Measurements from ENCODE around the gene YY1AP1. TPM values are rescaled to one million over a fixed set of nuclear protein-coding genes. Genes with fewer than 3 reads are reported as not detected.

The YY1AP1 gene
- total RNA-seq, 4 donors from 2014 or later = 79.1 to 6,578 (median 156) TPM

GRCh38 chr1:155657463-155657862, 31.1 kb downstream of the YY1AP1 start:
- no peak for DNase-seq
- H3K4me3 ChIP-seq = no peak overlapping the region
- no peaks in the 10 kb centered on the region for H3K9me3 ChIP-seq
- intact Hi-C loops (cut with DNase I; ENCODE audit: low total_unique reads) = no loop called here
- no peaks in the 10 kb centered on the region for H3K4me1 ChIP-seq
- no peaks in the 10 kb centered on the region for H3K36me3 ChIP-seq
- no peaks in the 10 kb centered on the region for H3K27me3 ChIP-seq
- TF ChIP-seq POLR2A (IDR thresholded peaks at IDR 0.05) (no peak), CTCF (IDR thresholded peaks at IDR 0.05) (no peak)
- no peak overlapping the region for H3K27ac ChIP-seq

GRCh38 chr1:155652951-155653350, 35.6 kb downstream of the YY1AP1 start:
- peaks cover 0 to 3% of the 10 kb centered on the region in 2 donors for H3K4me1 ChIP-seq
- no peaks in the 10 kb centered on the region for H3K9me3 ChIP-seq
- H3K27ac ChIP-seq = no peak overlapping the region
- no peaks in the 10 kb centered on the region for H3K27me3 ChIP-seq
- DNase-seq = no peak
- TF ChIP-seq CTCF (IDR thresholded peaks at IDR 0.05) (no peak), POLR2A (IDR thresholded peaks at IDR 0.05) (no peak)
- no peak overlapping the region for H3K4me3 ChIP-seq
- no peaks in the 10 kb centered on the region for H3K36me3 ChIP-seq
- intact Hi-C loops (cut with DNase I; ENCODE audit: low total_unique reads) = no loop called here

GRCh38 chr1:155651861-155652661, 36.5 kb downstream of the YY1AP1 start:
- intact Hi-C loops (cut with DNase I; ENCODE audit: low total_unique reads) = no loop called here

GRCh38 chr1:155650231-155650757, 38.3 kb downstream of the YY1AP1 start:
- no peak overlapping the region for H3K27ac ChIP-seq
- intact Hi-C loops (cut with DNase I; ENCODE audit: low total_unique reads) = no loop called here
- peaks cover 3 to 5% of the 10 kb centered on the region in 2 donors for H3K4me1 ChIP-seq
- H3K9me3 ChIP-seq = no peaks in the 10 kb centered on the region
- H3K4me3 ChIP-seq = no peak overlapping the region
- no peaks in the 10 kb centered on the region for H3K36me3 ChIP-seq
- no peaks in the 10 kb centered on the region for H3K27me3 ChIP-seq
- TF ChIP-seq CTCF (IDR thresholded peaks at IDR 0.05) (no peak), POLR2A (IDR thresholded peaks at IDR 0.05) (no peak)
- DNase-seq = no peak

More at GRCh38 chr1:155651861-155652661, 36.5 kb downstream of the YY1AP1 start:
- Histone ChIP-seq H3K36me3 (no peaks in the 10 kb centered on the region), H3K9me3 (no peaks in the 10 kb centered on the region), H3K27me3 (no peaks in the 10 kb centered on the region), H3K27ac (no peak overlapping the region), H3K4me1 (peaks cover 0 to 3% of the 10 kb centered on the region in 2 donors), H3K4me3 (no peak overlapping the region)
- no peak for DNase-seq
- TF ChIP-seq CTCF (IDR thresholded peaks at IDR 0.05) (no peak), POLR2A (IDR thresholded peaks at IDR 0.05) (no peak)

- H3K4me3 ChIP-seq = no peak overlapping the region
- H3K36me3 ChIP-seq = no peaks in the 10 kb centered on the region
- DNase-seq = no peak
- H3K27me3 ChIP-seq = no peaks in the 10 kb centered on the region
- no peak overlapping the region for H3K27ac ChIP-seq
- H3K9me3 ChIP-seq = no peaks in the 10 kb centered on the region
- peaks cover 3 to 5% of the 10 kb centered on the region in 2 donors for H3K4me1 ChIP-seq
- TF ChIP-seq POLR2A (IDR thresholded peaks at IDR 0.05) (no peak), CTCF (IDR thresholded peaks at IDR 0.05) (no peak)
- intact Hi-C loops (cut with DNase I; ENCODE audit: low total_unique reads) = no loop called here
Measured at GRCh38 chr1:155649676-155650075, 38.9 kb downstream of the YY1AP1 start.
